ENCODE measurements around the gene ADGRG7. TPM values are rescaled to one million over a fixed set of nuclear protein-coding genes. Genes with fewer than 3 reads are reported as not detected.

ADGRG7 gene
- total and polyA plus RNA-seq, 2 of the 13 experiments (the other 11 are each of a cell fraction or from before 2014, with no cell fraction given): not detected

GRCh38 chr3:100708989-100709841 lies 99.8 kb downstream of the ADGRG7 start, which contains the start of gene TFG (continued):
- TF ChIP-seq, protein P1, sequence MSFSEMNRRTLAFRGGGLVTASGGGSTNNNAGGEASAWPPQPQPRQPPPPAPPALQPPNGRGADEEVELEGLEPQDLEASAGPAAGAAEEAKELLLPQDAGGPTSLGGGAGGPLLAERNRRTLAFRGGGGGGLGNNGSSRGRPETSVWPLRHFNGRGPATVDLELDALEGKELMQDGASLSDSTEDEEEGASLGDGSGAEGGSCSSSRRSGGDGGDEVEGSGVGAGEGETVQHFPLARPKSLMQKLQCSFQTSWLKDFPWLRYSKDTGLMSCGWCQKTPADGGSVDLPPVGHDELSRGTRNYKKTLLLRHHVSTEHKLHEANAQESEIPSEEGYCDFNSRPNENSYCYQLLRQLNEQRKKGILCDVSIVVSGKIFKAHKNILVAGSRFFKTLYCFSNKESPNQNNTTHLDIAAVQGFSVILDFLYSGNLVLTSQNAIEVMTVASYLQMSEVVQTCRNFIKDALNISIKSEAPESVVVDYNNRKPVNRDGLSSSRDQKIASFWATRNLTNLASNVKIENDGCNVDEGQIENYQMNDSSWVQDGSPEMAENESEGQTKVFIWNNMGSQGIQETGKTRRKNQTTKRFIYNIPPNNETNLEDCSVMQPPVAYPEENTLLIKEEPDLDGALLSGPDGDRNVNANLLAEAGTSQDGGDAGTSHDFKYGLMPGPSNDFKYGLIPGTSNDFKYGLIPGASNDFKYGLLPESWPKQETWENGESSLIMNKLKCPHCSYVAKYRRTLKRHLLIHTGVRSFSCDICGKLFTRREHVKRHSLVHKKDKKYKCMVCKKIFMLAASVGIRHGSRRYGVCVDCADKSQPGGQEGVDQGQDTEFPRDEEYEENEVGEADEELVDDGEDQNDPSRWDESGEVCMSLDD (CRISPR knock-in tag; IDR thresholded peaks at IDR 0.05; ENCODE audit: borderline replicate concordance): no peak
- TF ChIP-seq, protein P2, sequence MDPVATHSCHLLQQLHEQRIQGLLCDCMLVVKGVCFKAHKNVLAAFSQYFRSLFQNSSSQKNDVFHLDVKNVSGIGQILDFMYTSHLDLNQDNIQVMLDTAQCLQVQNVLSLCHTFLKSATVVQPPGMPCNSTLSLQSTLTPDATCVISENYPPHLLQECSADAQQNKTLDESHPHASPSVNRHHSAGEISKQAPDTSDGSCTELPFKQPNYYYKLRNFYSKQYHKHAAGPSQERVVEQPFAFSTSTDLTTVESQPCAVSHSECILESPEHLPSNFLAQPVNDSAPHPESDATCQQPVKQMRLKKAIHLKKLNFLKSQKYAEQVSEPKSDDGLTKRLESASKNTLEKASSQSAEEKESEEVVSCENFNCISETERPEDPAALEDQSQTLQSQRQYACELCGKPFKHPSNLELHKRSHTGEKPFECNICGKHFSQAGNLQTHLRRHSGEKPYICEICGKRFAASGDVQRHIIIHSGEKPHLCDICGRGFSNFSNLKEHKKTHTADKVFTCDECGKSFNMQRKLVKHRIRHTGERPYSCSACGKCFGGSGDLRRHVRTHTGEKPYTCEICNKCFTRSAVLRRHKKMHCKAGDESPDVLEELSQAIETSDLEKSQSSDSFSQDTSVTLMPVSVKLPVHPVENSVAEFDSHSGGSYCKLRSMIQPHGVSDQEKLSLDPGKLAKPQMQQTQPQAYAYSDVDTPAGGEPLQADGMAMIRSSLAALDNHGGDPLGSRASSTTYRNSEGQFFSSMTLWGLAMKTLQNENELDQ (CRISPR knock-in tag; IDR thresholded peaks at IDR 0.05; ENCODE audit: borderline replicate concordance): no peak
- TF ChIP-seq ATF7-NPFF (CRISPR knock-in tag; IDR thresholded peaks at IDR 0.05; ENCODE audit: low read depth) (peak; percentile 90), DNMT3B (CRISPR knock-in tag; conservative IDR thresholded peaks at IDR 0.05) (no peak), ZNF280D (CRISPR knock-in tag; IDR thresholded peaks at IDR 0.05) (no peak), ZNF264 (CRISPR knock-in tag; IDR thresholded peaks at IDR 0.05) (no peak), POGZ (CRISPR knock-in tag; IDR thresholded peaks at IDR 0.05) (peak; percentile 95), CHCHD3 (CRISPR knock-in tag; IDR thresholded peaks at IDR 0.05) (no peak), CBX2 (IDR thresholded peaks at IDR 0.05; ENCODE audit: low read depth, low read length) (no peak), CBX2 (CRISPR knock-in tag; IDR thresholded peaks at IDR 0.05; ENCODE audit: low read depth) (no peak; the same call in none of the 2 replicates), GLI4 (CRISPR knock-in tag; IDR thresholded peaks at IDR 0.05; ENCODE audit: borderline replicate concordance) (no peak), SP5 (CRISPR knock-in tag; IDR thresholded peaks at IDR 0.05; ENCODE audit: borderline replicate concordance, low read depth) (no peak; the same call in 1 of the 2 replicates), ZFP1 (CRISPR knock-in tag; IDR thresholded peaks at IDR 0.05) (peak; percentile 43; the same call in 1 of the 2 replicates), MTF2 (CRISPR knock-in tag; IDR thresholded peaks at IDR 0.05; ENCODE audit: borderline replicate concordance) (no peak), ZNF451 (CRISPR knock-in tag; IDR thresholded peaks at IDR 0.05) (peak; percentile 22; the same call in 1 of the 2 replicates)
- TF ChIP-seq, protein P3, sequence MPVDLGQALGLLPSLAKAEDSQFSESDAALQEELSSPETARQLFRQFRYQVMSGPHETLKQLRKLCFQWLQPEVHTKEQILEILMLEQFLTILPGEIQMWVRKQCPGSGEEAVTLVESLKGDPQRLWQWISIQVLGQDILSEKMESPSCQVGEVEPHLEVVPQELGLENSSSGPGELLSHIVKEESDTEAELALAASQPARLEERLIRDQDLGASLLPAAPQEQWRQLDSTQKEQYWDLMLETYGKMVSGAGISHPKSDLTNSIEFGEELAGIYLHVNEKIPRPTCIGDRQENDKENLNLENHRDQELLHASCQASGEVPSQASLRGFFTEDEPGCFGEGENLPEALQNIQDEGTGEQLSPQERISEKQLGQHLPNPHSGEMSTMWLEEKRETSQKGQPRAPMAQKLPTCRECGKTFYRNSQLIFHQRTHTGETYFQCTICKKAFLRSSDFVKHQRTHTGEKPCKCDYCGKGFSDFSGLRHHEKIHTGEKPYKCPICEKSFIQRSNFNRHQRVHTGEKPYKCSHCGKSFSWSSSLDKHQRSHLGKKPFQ (CRISPR knock-in tag; IDR thresholded peaks at IDR 0.05; ENCODE audit: insufficient replicate concordance): peak; percentile 57
- TF ChIP-seq, protein P4, sequence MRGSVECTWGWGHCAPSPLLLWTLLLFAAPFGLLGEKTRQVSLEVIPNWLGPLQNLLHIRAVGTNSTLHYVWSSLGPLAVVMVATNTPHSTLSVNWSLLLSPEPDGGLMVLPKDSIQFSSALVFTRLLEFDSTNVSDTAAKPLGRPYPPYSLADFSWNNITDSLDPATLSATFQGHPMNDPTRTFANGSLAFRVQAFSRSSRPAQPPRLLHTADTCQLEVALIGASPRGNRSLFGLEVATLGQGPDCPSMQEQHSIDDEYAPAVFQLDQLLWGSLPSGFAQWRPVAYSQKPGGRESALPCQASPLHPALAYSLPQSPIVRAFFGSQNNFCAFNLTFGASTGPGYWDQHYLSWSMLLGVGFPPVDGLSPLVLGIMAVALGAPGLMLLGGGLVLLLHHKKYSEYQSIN (CRISPR knock-in tag; IDR thresholded peaks at IDR 0.05; ENCODE audit: borderline replicate concordance): no peak
